IPS-15b (cell line): ENCODE results near the gene TERC.
"Not testable (repeated sequence)": the region's sequence is repeated elsewhere in the genome, so short reads cannot be mapped to it uniquely, and the experiment has no call there.

Source experiments
- H3K27me3 ChIP-seq: one replicate; pipeline ENCODE4 v1.6.1; 2013; ENCODE audit warnings: low read length; ENCODE audit not compliant: control insufficient read depth, insufficient read depth
- H3K36me3 ChIP-seq: one replicate; pipeline ENCODE4 v1.6.1; 2013; ENCODE audit warnings: low read length; ENCODE audit not compliant: control insufficient read depth, insufficient read depth
- H3K4me1 ChIP-seq: one replicate; pipeline ENCODE4 v1.6.1; 2013; ENCODE audit warnings: mild to moderate bottlenecking, low read length; ENCODE audit not compliant: control insufficient read depth, insufficient read depth
- H3K4me3 ChIP-seq: one replicate; pipeline ENCODE4 v1.5.1; 2013; ENCODE audit warnings: low read depth, low read length
- H3K9ac ChIP-seq: one replicate; pipeline ENCODE4 v1.6.1; 2013; ENCODE audit warnings: low read depth, mild to moderate bottlenecking, low read length
- H3K9me3 ChIP-seq: one replicate; pipeline ENCODE4 v1.6.1; 2013; ENCODE audit warnings: mild to moderate bottlenecking, low read length; ENCODE audit not compliant: control insufficient read depth, insufficient read depth

Gene TERC

GRCh38 chr3:169731857-169732256, 33.0 kb downstream of the TERC start:
- not testable (repeated sequence) for H3K27me3 ChIP-seq, H3K4me3 ChIP-seq, H3K9ac ChIP-seq, H3K9me3 ChIP-seq, H3K36me3 ChIP-seq, H3K4me1 ChIP-seq

- no peaks in the 10 kb centered on the region for H3K36me3 ChIP-seq
- no peaks in the 10 kb centered on the region for H3K4me1 ChIP-seq
- H3K27me3 ChIP-seq = no peaks in the 10 kb centered on the region
- H3K4me3 ChIP-seq = no peak overlapping the region
- no peak overlapping the region for H3K9ac ChIP-seq
- H3K9me3 ChIP-seq = no peaks in the 10 kb centered on the region
These were observed 42.1 kb downstream of the TERC start for GRCh38 chr3:169722724-169723123.

- not testable (repeated sequence) for H3K27me3 ChIP-seq, H3K4me1 ChIP-seq, H3K9ac ChIP-seq, H3K36me3 ChIP-seq, H3K4me3 ChIP-seq, H3K9me3 ChIP-seq
These were observed 46.4 kb downstream of the TERC start for GRCh38 chr3:169718415-169718814.
